Measurements from ENCODE around the gene SEMA6B. TPM values are rescaled to one million over a fixed set of nuclear protein-coding genes. Genes with fewer than 3 reads are reported as not detected.

Gene SEMA6B
- total and polyA plus RNA-seq, 10 of the 15 experiments (the other 5 are each of a cell fraction or from before 2014, with no cell fraction given) = 0.13 TPM; not detected in 9

DNA sequence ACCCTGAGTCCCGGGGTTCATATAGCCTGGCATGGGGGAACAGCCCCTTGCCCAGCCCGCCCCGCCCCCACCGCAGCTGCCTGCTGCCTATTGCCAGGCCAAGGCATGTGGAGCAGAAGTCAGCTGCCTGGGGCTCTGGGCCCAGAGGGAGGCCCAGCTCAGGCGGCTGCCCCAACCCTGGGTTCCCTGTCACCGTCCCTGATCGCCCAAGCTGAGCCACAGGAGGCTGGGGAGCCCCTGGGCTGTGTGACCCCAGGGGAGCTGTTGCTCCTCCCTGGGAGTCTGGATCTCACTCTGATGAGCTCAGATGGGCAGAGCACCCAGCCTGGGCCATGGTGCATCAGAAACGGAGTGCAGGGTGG is 42.6 kb downstream of the SEMA6B start:
- Histone ChIP-seq H3K9me3 (replicated peaks; ENCODE audit: control insufficient read depth, insufficient read depth, low read length) (no peaks in the 10 kb centered on the region), H3K4me2 (ENCODE audit: control insufficient read depth, insufficient read depth) (no peak overlapping the region), H3K27me3 (replicated peaks in 1 of 2; ENCODE audit: control insufficient read depth in 2 of 2, insufficient read depth in 2 of 2, low read length in 1 of 2) (no peaks in the 10 kb centered on the region), H3K9ac (ENCODE audit: control insufficient read depth, insufficient read depth, low read length) (no peak overlapping the region), H3K79me2 (ENCODE audit: control insufficient read depth, insufficient read depth, low read length) (no peaks in the 10 kb centered on the region), H2AFZ (ENCODE audit: control insufficient read depth, low read depth, low read length) (no peak overlapping the region), H3K4me1 (ENCODE audit: control insufficient read depth, insufficient read depth, low read length) (no peaks in the 10 kb centered on the region), H4K20me1 (ENCODE audit: control insufficient read depth, insufficient read depth) (no peaks in the 10 kb centered on the region), H3K27ac (ENCODE audit: control insufficient read depth, insufficient read depth) (no peak overlapping the region), H3K4me3 (no peak overlapping the region), H3K36me3 (ENCODE audit: control insufficient read depth in 2 of 2, insufficient read depth in 2 of 2, low read length in 1 of 2) (no peaks in the 10 kb centered on the region)
- no peak for ATAC-seq
- 0% methylated on average over 4 of the region's 8 CpGs for WGBS (ENCODE audit: insufficient coverage, insufficient replicate concordance, low lambda C conversion rate, missing lambda C conversion rate)
- intact Hi-C loops (cut with micrococcal nuclease; ENCODE audit: unreplicated experiment) (no loop called here), in situ Hi-C loops (cut with MboI) (no loop called here)
- POLR2A ChIA-PET = no interaction called here
- no TSS peak for BruUV-seq (replicated peaks)
- DNase-seq (ENCODE audit: low read depth, low spot score) = no peak
- SMC1A ChIA-PET (ENCODE audit: uncharacterized antibody, unreplicated experiment) = no interaction called here
- no peak for FAIRE-seq
- CTCF ChIA-PET = interaction anchor here (0.5 to 1.4 kb wide), 4 partner anchors 8 to 250 kb away, joined by 3 to 5 read pairs (median 3); no protein-coding TSS in a partner anchor
- RAD21 ChIA-PET (ENCODE audit: unreplicated experiment) = no interaction called here
- no peak for TF ChIP-seq BCL11A (IDR thresholded peaks at IDR 0.05; ENCODE audit: low read depth, low read length)
- no peak for TF ChIP-seq BHLHE40 (IDR thresholded peaks at IDR 0.05; ENCODE audit: borderline replicate concordance in 1 of 2, low read depth in 2 of 2, low read length in 1 of 2)
- TF ChIP-seq, protein P1, sequence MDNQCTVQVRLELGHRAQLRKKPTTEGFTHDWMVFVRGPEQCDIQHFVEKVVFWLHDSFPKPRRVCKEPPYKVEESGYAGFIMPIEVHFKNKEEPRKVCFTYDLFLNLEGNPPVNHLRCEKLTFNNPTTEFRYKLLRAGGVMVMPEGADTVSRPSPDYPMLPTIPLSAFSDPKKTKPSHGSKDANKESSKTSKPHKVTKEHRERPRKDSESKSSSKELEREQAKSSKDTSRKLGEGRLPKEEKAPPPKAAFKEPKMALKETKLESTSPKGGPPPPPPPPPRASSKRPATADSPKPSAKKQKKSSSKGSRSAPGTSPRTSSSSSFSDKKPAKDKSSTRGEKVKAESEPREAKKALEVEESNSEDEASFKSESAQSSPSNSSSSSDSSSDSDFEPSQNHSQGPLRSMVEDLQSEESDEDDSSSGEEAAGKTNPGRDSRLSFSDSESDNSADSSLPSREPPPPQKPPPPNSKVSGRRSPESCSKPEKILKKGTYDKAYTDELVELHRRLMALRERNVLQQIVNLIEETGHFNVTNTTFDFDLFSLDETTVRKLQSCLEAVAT (IDR thresholded peaks at IDR 0.05) = no peak
- TF ChIP-seq HDAC2 (IDR thresholded peaks at IDR 0.05) = no peak
- TF ChIP-seq SMARCA5 (IDR thresholded peaks at IDR 0.05) = no peak
- no peak for TF ChIP-seq IKZF1 (conservative IDR thresholded peaks at IDR 0.05)
- TF ChIP-seq TCF3 (IDR thresholded peaks at IDR 0.05; ENCODE audit: borderline replicate concordance, insufficient read depth, low read depth, low read length) = no peak
- TF ChIP-seq NBN (IDR thresholded peaks at IDR 0.05) = no peak
- TF ChIP-seq ETV6 (conservative IDR thresholded peaks at IDR 0.05 in 1 of 2, IDR thresholded peaks at IDR 0.05 in 1 of 2; ENCODE audit: borderline replicate concordance in 1 of 2, low read depth in 1 of 2) = no peak
- no peak for TF ChIP-seq EED (IDR thresholded peaks at IDR 0.05; ENCODE audit: low read depth)
- TF ChIP-seq SP1 (IDR thresholded peaks at IDR 0.05; ENCODE audit: low read depth, low read length) = no peak
- TF ChIP-seq MXI1 (IDR thresholded peaks at IDR 0.05; ENCODE audit: low read depth, low read length) = no peak
- TF ChIP-seq, protein P2, sequence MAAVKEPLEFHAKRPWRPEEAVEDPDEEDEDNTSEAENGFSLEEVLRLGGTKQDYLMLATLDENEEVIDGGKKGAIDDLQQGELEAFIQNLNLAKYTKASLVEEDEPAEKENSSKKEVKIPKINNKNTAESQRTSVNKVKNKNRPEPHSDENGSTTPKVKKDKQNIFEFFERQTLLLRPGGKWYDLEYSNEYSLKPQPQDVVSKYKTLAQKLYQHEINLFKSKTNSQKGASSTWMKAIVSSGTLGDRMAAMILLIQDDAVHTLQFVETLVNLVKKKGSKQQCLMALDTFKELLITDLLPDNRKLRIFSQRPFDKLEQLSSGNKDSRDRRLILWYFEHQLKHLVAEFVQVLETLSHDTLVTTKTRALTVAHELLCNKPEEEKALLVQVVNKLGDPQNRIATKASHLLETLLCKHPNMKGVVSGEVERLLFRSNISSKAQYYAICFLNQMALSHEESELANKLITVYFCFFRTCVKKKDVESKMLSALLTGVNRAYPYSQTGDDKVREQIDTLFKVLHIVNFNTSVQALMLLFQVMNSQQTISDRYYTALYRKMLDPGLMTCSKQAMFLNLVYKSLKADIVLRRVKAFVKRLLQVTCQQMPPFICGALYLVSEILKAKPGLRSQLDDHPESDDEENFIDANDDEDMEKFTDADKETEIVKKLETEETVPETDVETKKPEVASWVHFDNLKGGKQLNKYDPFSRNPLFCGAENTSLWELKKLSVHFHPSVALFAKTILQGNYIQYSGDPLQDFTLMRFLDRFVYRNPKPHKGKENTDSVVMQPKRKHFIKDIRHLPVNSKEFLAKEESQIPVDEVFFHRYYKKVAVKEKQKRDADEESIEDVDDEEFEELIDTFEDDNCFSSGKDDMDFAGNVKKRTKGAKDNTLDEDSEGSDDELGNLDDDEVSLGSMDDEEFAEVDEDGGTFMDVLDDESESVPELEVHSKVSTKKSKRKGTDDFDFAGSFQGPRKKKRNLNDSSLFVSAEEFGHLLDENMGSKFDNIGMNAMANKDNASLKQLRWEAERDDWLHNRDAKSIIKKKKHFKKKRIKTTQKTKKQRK (IDR thresholded peaks at IDR 0.05; ENCODE audit: low read depth, low read length) = no peak
- TF ChIP-seq, protein P3, sequence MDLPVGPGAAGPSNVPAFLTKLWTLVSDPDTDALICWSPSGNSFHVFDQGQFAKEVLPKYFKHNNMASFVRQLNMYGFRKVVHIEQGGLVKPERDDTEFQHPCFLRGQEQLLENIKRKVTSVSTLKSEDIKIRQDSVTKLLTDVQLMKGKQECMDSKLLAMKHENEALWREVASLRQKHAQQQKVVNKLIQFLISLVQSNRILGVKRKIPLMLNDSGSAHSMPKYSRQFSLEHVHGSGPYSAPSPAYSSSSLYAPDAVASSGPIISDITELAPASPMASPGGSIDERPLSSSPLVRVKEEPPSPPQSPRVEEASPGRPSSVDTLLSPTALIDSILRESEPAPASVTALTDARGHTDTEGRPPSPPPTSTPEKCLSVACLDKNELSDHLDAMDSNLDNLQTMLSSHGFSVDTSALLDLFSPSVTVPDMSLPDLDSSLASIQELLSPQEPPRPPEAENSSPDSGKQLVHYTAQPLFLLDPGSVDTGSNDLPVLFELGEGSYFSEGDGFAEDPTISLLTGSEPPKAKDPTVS (IDR thresholded peaks at IDR 0.05; ENCODE audit: low read depth, low read length) = no peak
- TF ChIP-seq, protein P4, sequence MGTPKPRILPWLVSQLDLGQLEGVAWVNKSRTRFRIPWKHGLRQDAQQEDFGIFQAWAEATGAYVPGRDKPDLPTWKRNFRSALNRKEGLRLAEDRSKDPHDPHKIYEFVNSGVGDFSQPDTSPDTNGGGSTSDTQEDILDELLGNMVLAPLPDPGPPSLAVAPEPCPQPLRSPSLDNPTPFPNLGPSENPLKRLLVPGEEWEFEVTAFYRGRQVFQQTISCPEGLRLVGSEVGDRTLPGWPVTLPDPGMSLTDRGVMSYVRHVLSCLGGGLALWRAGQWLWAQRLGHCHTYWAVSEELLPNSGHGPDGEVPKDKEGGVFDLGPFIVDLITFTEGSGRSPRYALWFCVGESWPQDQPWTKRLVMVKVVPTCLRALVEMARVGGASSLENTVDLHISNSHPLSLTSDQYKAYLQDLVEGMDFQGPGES (IDR thresholded peaks at IDR 0.05) = no peak
- TF ChIP-seq IKZF2 (IDR thresholded peaks at IDR 0.05) = no peak
- no peak for TF ChIP-seq GATAD2B (conservative IDR thresholded peaks at IDR 0.05; ENCODE audit: low read depth)

All from GM12878 (cell line).